HepG2 (cell line): ENCODE data around the gene CCNF. TPM values are rescaled to one million over a fixed set of nuclear protein-coding genes. Genes with fewer than 3 reads are reported as not detected.

Source experiments
- ASH2L ChIP-seq: fragments of 300-600, 200-600 bp; sonication (generic); IDR thresholded peaks from 2 replicates; pipeline ENCODE4 v1.7.0; 2017; ENCODE audit warnings: low read depth, mild to moderate bottlenecking, moderate library complexity, mixed read lengths, low read length; ENCODE audit not compliant: insufficient read length
- CTCF ChIP-seq: sonication (generic); formaldehyde crosslinking; IDR thresholded peaks from 2 replicates; pipeline ENCODE4 v1.5.0; 2020; ENCODE audit warnings: mild to moderate bottlenecking, missing genetic modification reagents, moderate library complexity
- HOXA5 ChIP-seq: sonication (generic); formaldehyde crosslinking; IDR thresholded peaks from 2 replicates; pipeline ENCODE4 v1.4.0; 2020; ENCODE audit warnings: missing genetic modification reagents
- POLR2A ChIP-seq, 2 experiments: IDR thresholded peaks; 2 replicates each; pipeline ENCODE4 v1.6.1; 2011; ENCODE audit warnings: low read depth in 2 of 2, low read length in 2 of 2, mild to moderate bottlenecking in 1 of 2, moderate library complexity in 1 of 2; ENCODE audit not compliant: insufficient read depth in 1 of 2
- SNAI1 ChIP-seq: sonication (generic); formaldehyde crosslinking; IDR thresholded peaks from 2 replicates; pipeline ENCODE4 v1.5.0; 2020; ENCODE audit warnings: mild to moderate bottlenecking, missing genetic modification reagents, borderline replicate concordance
- ZFY ChIP-seq: sonication (generic); formaldehyde crosslinking; IDR thresholded peaks from 2 replicates; pipeline ENCODE4 v1.4.0; 2020; ENCODE audit warnings: missing genetic modification reagents
- ZNF180 ChIP-seq: sonication (generic); formaldehyde crosslinking; IDR thresholded peaks from 2 replicates; pipeline ENCODE4 v1.4.0; 2020; ENCODE audit warnings: low read depth, missing genetic modification reagents, borderline replicate concordance
- ZNF230 ChIP-seq: sonication (generic); formaldehyde crosslinking; IDR thresholded peaks from 2 replicates; pipeline ENCODE4 v1.4.0; 2020; ENCODE audit warnings: mild to moderate bottlenecking, missing genetic modification reagents
- ZNF550 ChIP-seq: sonication (generic); formaldehyde crosslinking; IDR thresholded peaks from 2 replicates; pipeline ENCODE4 v1.4.0; 2020; ENCODE audit warnings: mild to moderate bottlenecking, missing genetic modification reagents, borderline replicate concordance
- ZNF879 ChIP-seq: sonication (generic); formaldehyde crosslinking; IDR thresholded peaks from 2 replicates; pipeline ENCODE4 v1.8.1; 2023; ENCODE audit warnings: missing genetic modification reagents
- ZSCAN21 ChIP-seq: sonication (generic); formaldehyde crosslinking; IDR thresholded peaks from 2 replicates; pipeline ENCODE4 v1.8.0; 2022; ENCODE audit warnings: mild to moderate bottlenecking, missing genetic modification reagents, moderate library complexity, borderline replicate concordance
- ZSCAN25 ChIP-seq: sonication (generic); formaldehyde crosslinking; IDR thresholded peaks from 2 replicates; pipeline ENCODE4 v1.8.0; 2022; ENCODE audit warnings: mild to moderate bottlenecking, missing genetic modification reagents
- polyA plus RNA-seq, 8 experiments: library from polyadenylated mRNA; depleted of rRNA in 3 of 8; stranded (reverse) in 7 of 8; unstranded in 1 of 8; fragments of >200 nt; fragmentation: Illumina TruSeq in 4 of 8; extraction: Trizol in 4 of 8; gene quantifications; 2 replicates each; pipeline versions ENCODE4 v1.2.1 to v1.2.3, GENCODE V29; 2011 to 2016; ENCODE audit warnings: low read depth in 4 of 8, missing spikeins in 1 of 8, mixed read lengths in 1 of 8; ENCODE audit not compliant: insufficient read depth in 1 of 8
- total RNA-seq, 5 experiments: library from RNA; depleted of rRNA; stranded (reverse); fragments of >200 nt; fragmentation: Illumina TruSeq; extraction: Trizol; gene quantifications; 2 replicates each; pipeline ENCODE4 v1.2.3, GENCODE V29; 2016; ENCODE audit warnings: low read depth in 1 of 5
- TF ChIP-seq, protein P1 (sequence below): sonication (generic); formaldehyde crosslinking; IDR thresholded peaks from 2 replicates; pipeline ENCODE4 v1.5.0; 2020; ENCODE audit warnings: mild to moderate bottlenecking, missing genetic modification reagents, borderline replicate concordance
- TF ChIP-seq, protein P2 (sequence below): sonication (generic); formaldehyde crosslinking; IDR thresholded peaks from 2 replicates; pipeline ENCODE4 v1.4.0; 2020; ENCODE audit warnings: missing genetic modification reagents, borderline replicate concordance
- TF ChIP-seq, protein P3 (sequence below): sonication (generic); formaldehyde crosslinking; IDR thresholded peaks from 2 replicates; pipeline ENCODE4 v1.8.0; 2023; ENCODE audit warnings: mild to moderate bottlenecking, missing genetic modification reagents

CCNF gene
- total and polyA plus RNA-seq, 2 of the 13 experiments (the other 11 are each of a cell fraction or from before 2014, with no cell fraction given): 6.4 to 22.8 TPM

- TF ChIP-seq ZNF180 (CRISPR knock-in tag): no peak
- TF ChIP-seq POLR2A (IDR thresholded peaks at IDR 0.05; ENCODE audit: insufficient read depth in 1 of 2, low read depth in 2 of 2, low read length in 2 of 2): peak in 1 of 2 experiments; percentile 10; a peak in 1 of 4 replicates
- no peak for TF ChIP-seq ASH2L
- TF ChIP-seq HOXA5 (CRISPR knock-in tag): no peak
- TF ChIP-seq, protein P1, sequence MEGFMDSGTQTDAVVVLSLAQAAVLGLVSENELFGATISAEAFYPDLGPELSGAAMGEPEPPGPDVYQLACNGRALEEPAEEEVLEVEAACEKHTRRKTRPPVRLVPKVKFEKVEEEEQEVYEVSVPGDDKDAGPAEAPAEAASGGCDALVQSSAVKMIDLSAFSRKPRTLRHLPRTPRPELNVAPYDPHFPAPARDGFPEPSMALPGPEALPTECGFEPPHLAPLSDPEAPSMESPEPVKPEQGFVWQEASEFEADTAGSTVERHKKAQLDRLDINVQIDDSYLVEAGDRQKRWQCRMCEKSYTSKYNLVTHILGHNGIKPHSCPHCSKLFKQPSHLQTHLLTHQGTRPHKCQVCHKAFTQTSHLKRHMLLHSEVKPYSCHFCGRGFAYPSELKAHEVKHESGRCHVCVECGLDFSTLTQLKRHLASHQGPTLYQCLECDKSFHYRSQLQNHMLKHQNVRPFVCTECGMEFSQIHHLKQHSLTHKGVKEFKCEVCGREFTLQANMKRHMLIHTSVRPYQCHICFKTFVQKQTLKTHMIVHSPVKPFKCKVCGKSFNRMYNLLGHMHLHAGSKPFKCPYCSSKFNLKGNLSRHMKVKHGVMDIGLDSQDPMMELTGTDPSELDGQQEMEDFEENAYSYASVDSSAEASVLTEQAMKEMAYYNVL (CRISPR knock-in tag): no peak
- no peak for TF ChIP-seq ZSCAN21
- no peak for TF ChIP-seq ZFY (CRISPR knock-in tag)
- no peak for TF ChIP-seq ZNF230 (CRISPR knock-in tag)
- no peak for TF ChIP-seq ZNF879 (CRISPR knock-in tag)
- TF ChIP-seq, protein P2, sequence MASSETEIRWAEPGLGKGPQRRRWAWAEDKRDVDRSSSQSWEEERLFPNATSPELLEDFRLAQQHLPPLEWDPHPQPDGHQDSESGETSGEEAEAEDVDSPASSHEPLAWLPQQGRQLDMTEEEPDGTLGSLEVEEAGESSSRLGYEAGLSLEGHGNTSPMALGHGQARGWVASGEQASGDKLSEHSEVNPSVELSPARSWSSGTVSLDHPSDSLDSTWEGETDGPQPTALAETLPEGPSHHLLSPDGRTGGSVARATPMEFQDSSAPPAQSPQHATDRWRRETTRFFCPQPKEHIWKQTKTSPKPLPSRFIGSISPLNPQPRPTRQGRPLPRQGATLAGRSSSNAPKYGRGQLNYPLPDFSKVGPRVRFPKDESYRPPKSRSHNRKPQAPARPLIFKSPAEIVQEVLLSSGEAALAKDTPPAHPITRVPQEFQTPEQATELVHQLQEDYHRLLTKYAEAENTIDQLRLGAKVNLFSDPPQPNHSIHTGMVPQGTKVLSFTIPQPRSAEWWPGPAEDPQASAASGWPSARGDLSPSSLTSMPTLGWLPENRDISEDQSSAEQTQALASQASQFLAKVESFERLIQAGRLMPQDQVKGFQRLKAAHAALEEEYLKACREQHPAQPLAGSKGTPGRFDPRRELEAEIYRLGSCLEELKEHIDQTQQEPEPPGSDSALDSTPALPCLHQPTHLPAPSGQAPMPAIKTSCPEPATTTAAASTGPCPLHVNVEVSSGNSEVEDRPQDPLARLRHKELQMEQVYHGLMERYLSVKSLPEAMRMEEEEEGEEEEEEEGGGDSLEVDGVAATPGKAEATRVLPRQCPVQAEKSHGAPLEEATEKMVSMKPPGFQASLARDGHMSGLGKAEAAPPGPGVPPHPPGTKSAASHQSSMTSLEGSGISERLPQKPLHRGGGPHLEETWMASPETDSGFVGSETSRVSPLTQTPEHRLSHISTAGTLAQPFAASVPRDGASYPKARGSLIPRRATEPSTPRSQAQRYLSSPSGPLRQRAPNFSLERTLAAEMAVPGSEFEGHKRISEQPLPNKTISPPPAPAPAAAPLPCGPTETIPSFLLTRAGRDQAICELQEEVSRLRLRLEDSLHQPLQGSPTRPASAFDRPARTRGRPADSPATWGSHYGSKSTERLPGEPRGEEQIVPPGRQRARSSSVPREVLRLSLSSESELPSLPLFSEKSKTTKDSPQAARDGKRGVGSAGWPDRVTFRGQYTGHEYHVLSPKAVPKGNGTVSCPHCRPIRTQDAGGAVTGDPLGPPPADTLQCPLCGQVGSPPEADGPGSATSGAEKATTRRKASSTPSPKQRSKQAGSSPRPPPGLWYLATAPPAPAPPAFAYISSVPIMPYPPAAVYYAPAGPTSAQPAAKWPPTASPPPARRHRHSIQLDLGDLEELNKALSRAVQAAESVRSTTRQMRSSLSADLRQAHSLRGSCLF (CRISPR knock-in tag): no peak
- TF ChIP-seq SNAI1: no peak
- no peak for TF ChIP-seq ZSCAN25 (CRISPR knock-in tag)
- no peak for TF ChIP-seq ZNF550 (CRISPR knock-in tag)
- TF ChIP-seq, protein P3, sequence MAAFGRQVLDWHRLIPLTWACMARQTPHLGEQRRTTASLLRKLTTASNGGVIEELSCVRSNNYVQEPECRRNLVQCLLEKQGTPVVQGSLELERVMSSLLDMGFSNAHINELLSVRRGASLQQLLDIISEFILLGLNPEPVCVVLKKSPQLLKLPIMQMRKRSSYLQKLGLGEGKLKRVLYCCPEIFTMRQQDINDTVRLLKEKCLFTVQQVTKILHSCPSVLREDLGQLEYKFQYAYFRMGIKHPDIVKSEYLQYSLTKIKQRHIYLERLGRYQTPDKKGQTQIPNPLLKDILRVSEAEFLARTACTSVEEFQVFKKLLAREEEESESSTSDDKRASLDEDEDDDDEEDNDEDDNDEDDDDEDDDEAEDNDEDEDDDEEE (CRISPR knock-in tag): no peak
- TF ChIP-seq CTCF: no peak
Measured at GRCh38 chr16:2458887-2459646, 29.8 kb downstream of the CCNF start (continued).
